Measurements from ENCODE around the gene NT5C2. TPM values are rescaled to one million over a fixed set of nuclear protein-coding genes. Genes with fewer than 3 reads are reported as not detected.

NT5C2 gene
- total and polyA plus RNA-seq, 2 of the 4 experiments (the other 2 are of a cell fraction), result 60.0 to 65.1 TPM

DNA sequence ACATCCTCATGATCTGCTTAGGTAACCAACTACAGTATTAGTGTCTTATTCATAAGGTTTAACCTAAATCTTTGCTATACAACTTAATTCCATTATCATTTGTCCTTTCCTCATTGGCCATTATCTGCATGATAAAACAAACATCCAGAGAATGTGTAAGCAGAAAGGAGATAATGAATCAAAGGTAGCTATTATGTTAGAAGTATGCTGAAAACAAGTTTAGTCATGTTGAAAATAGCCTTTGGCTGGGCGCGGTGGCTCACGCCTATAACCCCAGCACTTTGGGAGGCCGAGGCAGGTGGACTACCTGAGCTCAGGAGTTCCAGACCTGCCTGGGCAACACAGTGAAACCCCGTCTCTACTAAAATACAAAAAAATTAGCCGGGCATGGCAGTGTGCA, 78.2 kb downstream of the NT5C2 start:
- H3K27me3 ChIP-seq (ENCODE audit: control insufficient read depth, insufficient read depth, low read length), result no peaks in the 10 kb centered on the region
- CTCF ChIA-PET, result no interaction called here
- in situ Hi-C loops (cut with MboI; ENCODE audit: low sequenced_read_pairs) (no loop called here), intact Hi-C loops (cut with micrococcal nuclease) (loop anchor here (5.0 kb wide), 2 partner anchors 32 to 72 kb away; no protein-coding TSS in a partner anchor), dilution Hi-C loops (cut with HindIII; ENCODE audit: low sequenced_read_pairs, unreplicated experiment) (no loop called here)
- peaks cover 21 to 74% of the 10 kb centered on the region in 2 experiments for H3K79me1 ChIP-seq (ENCODE audit: low read depth in 1 of 2, low read length in 2 of 2)
- no peak overlapping the region for H2AFZ ChIP-seq (replicated peaks; ENCODE audit: low read length, poor library complexity)
- no peak overlapping the region for H3K18ac ChIP-seq (ENCODE audit: low read depth, low read length)
- no peak overlapping the region for H3K4me3 ChIP-seq (ENCODE audit: insufficient read depth, low read depth, low read length)
- H3K4me2 ChIP-seq (ENCODE audit: low read depth, low read length), result no peak overlapping the region
- H3K4ac ChIP-seq (ENCODE audit: low read depth, low read length), result no peak overlapping the region
- TF ChIP-seq CEBPB (IDR thresholded peaks at IDR 0.05; ENCODE audit: low read depth, low read length) (no peak), CHD1 (IDR thresholded peaks at IDR 0.05; ENCODE audit: low read depth, low read length) (no peak), RCOR1 (IDR thresholded peaks at IDR 0.05; ENCODE audit: insufficient replicate concordance, low read length) (no peak)
- TF ChIP-seq, protein P1, sequence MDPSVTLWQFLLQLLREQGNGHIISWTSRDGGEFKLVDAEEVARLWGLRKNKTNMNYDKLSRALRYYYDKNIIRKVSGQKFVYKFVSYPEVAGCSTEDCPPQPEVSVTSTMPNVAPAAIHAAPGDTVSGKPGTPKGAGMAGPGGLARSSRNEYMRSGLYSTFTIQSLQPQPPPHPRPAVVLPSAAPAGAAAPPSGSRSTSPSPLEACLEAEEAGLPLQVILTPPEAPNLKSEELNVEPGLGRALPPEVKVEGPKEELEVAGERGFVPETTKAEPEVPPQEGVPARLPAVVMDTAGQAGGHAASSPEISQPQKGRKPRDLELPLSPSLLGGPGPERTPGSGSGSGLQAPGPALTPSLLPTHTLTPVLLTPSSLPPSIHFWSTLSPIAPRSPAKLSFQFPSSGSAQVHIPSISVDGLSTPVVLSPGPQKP (IDR thresholded peaks at IDR 0.05; ENCODE audit: borderline replicate concordance, low read depth, low read length), result no peak
- no peak overlapping the region for H3K27ac ChIP-seq (ENCODE audit: insufficient read depth, low read length)
- H2AK5ac ChIP-seq (ENCODE audit: low read depth, low read length), result no peak overlapping the region
- H3K4me1 ChIP-seq (ENCODE audit: control insufficient read depth, insufficient read depth, low read length), result peaks cover 3% of the 10 kb centered on the region; the same call in 1 of the 2 replicates
- peaks cover 21% of the 10 kb centered on the region; the same call in 1 of the 2 replicates for H4K20me1 ChIP-seq (ENCODE audit: insufficient read depth, low read length)
- DNase-seq (no peak), ATAC-seq (ENCODE audit: low read depth) (no peak)
- no peak overlapping the region for H2BK120ac ChIP-seq (ENCODE audit: low read depth, low read length)
- no peak overlapping the region for H3K9ac ChIP-seq (ENCODE audit: low read depth, low read length)
- H4K91ac ChIP-seq (ENCODE audit: insufficient read depth, low read depth, low read length), result no peak overlapping the region
- H2BK20ac ChIP-seq (ENCODE audit: low read depth, low read length), result no peak overlapping the region
- WGBS, 2 experiments (ENCODE audit: extremely low coverage in 2 of 2, insufficient read length in 1 of 2), result 96% methylated on average over 5 of the region's 6 CpGs; no CpG with 5 or more reads in 1 of the 2 experiments
- H2BK5ac ChIP-seq (ENCODE audit: low read depth, low read length, poor library complexity, severe bottlenecking), result no peak overlapping the region
- no peak overlapping the region for H4K8ac ChIP-seq (ENCODE audit: low read depth in 2 of 2, low read length in 2 of 2)
- no peaks in the 10 kb centered on the region for H3K9me3 ChIP-seq (ENCODE audit: control insufficient read depth, insufficient read depth, low read length)
- no peak overlapping the region for H4K5ac ChIP-seq (ENCODE audit: low read depth, low read length)
- no peak overlapping the region for H3K56ac ChIP-seq (ENCODE audit: extremely low read depth, insufficient read depth, low read length)
- no peak overlapping the region for H2BK15ac ChIP-seq (ENCODE audit: low read depth, low read length)
- H2AK9ac ChIP-seq (replicated peaks; ENCODE audit: low read depth, low read length, poor library complexity), result no peak overlapping the region
- POLR2A ChIA-PET (ENCODE audit: unreplicated experiment), result no interaction called here
- peaks cover 1% of the 10 kb centered on the region; the same call in 1 of the 2 replicates for H3K36me3 ChIP-seq (ENCODE audit: control insufficient read depth, insufficient read depth, low read length)
- no peak overlapping the region for H3K23ac ChIP-seq (ENCODE audit: low read depth, low read length)
- no peak overlapping the region for H3K14ac ChIP-seq (replicated peaks; ENCODE audit: low read depth, low read length)
- no TSS peak for BruUV-seq (replicated peaks)
- peaks cover 5% of the 10 kb centered on the region; the same call in 1 of the 2 replicates for H3K9me1 ChIP-seq (ENCODE audit: insufficient read depth, low read length)

All from IMR-90 (cell line).